Measurements from ENCODE around the gene OSBPL2. TPM values are rescaled to one million over a fixed set of nuclear protein-coding genes. Genes with fewer than 3 reads are reported as not detected.

Gene OSBPL2
- total and polyA plus RNA-seq, 7 donors, result 27.0 to 36.8 (median 31.7) TPM

DNA sequence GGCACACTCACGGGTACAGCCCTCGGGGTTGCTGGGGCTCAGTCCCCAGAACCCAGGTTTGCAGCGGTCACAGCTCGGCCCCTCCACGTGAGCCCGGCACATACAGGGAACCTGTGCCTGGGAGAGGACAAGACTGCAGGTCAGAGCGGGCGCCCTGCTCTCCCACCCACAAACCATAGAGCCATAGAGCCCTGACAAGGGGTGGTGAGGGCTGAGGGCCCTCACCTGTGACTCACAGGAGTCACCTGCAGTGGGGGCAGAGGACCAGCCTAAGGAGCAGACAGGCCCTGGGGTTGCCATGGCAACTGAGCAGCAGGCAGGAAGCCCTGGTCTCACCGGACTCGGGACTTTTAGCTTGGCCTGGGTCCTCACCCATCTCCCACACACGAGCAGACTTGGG, 98.0 kb downstream of the OSBPL2 start:
- Histone ChIP-seq H3K4me1 (no peaks in the 10 kb centered on the region), H3K36me3 (peaks cover 55 to 99% (median 76%) of the 10 kb centered on the region in 4 donors), H3K4me3 (no peak overlapping the region), H3K9me3 (no peaks in the 10 kb centered on the region), H3K27ac (peak overlapping the region in 1 of 4 donors; percentile 41), H3K27me3 (no peaks in the 10 kb centered on the region)
- TF ChIP-seq, protein P1, sequence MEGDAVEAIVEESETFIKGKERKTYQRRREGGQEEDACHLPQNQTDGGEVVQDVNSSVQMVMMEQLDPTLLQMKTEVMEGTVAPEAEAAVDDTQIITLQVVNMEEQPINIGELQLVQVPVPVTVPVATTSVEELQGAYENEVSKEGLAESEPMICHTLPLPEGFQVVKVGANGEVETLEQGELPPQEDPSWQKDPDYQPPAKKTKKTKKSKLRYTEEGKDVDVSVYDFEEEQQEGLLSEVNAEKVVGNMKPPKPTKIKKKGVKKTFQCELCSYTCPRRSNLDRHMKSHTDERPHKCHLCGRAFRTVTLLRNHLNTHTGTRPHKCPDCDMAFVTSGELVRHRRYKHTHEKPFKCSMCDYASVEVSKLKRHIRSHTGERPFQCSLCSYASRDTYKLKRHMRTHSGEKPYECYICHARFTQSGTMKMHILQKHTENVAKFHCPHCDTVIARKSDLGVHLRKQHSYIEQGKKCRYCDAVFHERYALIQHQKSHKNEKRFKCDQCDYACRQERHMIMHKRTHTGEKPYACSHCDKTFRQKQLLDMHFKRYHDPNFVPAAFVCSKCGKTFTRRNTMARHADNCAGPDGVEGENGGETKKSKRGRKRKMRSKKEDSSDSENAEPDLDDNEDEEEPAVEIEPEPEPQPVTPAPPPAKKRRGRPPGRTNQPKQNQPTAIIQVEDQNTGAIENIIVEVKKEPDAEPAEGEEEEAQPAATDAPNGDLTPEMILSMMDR (IDR thresholded peaks at IDR 0.05), result no peak
- TF ChIP-seq POLR2A (IDR thresholded peaks at IDR 0.05) (no peak), POLR2AphosphoS5 (IDR thresholded peaks at IDR 0.05) (no peak), EP300 (IDR thresholded peaks at IDR 0.05) (no peak)
- intact Hi-C loops (cut with DNase I), result no loop called here
- no peak for DNase-seq
- 84 to 85% methylated on average over 11 of the region's 11 CpGs for WGBS, 2 donors

DNA sequence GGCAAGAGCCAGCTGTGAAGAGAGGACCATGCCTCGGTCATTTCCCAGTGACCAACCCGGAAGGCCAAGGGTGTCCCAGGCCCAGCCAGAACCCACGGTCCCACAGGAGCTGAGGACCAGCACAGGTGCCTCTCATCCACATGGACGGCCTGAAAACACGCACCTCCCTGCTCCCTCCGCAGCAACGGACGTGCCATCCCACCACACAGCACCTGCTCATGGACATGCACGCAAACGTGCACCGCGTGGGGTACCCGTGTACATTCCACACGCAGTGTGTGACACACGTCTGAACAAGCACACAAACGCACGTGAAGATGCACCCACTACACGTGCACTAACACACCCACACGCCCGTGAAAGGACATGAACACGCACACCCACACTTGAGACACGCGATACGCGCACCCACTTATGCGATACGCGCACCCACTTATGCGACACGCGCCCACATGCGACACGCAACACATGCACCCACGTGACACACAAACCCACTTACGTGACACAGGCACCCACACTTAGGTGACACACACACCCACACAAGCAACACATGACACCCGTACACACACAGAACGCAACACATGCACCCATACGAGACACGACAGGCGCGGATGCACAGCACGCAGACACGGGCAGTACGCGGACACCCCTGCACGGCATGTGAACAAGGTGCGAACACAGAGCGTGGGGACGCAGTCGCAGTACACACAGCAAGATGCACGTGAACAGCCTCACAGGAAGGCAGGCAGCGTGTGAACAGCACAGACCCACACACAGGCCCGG, 98.6 kb downstream of the OSBPL2 start:
- 92 to 93% methylated on average over 53 of the region's 53 CpGs for WGBS, 2 donors
- DNase-seq, result no peak
- TF ChIP-seq POLR2AphosphoS5 (IDR thresholded peaks at IDR 0.05) (no peak), EP300 (IDR thresholded peaks at IDR 0.05) (no peak), POLR2A (IDR thresholded peaks at IDR 0.05) (no peak)
- TF ChIP-seq, protein P1 (IDR thresholded peaks at IDR 0.05), result no peak
- Histone ChIP-seq H3K27me3 (no peaks in the 10 kb centered on the region), H3K4me1 (no peaks in the 10 kb centered on the region), H3K9me3 (no peaks in the 10 kb centered on the region), H3K4me3 (no peak overlapping the region), H3K27ac (peak overlapping the region in 3 of 4 donors; percentile 13 to 48 (median 41)), H3K36me3 (peaks cover 51 to 99% (median 70%) of the 10 kb centered on the region in 4 donors)
- intact Hi-C loops (cut with DNase I), result no loop called here

DNA sequence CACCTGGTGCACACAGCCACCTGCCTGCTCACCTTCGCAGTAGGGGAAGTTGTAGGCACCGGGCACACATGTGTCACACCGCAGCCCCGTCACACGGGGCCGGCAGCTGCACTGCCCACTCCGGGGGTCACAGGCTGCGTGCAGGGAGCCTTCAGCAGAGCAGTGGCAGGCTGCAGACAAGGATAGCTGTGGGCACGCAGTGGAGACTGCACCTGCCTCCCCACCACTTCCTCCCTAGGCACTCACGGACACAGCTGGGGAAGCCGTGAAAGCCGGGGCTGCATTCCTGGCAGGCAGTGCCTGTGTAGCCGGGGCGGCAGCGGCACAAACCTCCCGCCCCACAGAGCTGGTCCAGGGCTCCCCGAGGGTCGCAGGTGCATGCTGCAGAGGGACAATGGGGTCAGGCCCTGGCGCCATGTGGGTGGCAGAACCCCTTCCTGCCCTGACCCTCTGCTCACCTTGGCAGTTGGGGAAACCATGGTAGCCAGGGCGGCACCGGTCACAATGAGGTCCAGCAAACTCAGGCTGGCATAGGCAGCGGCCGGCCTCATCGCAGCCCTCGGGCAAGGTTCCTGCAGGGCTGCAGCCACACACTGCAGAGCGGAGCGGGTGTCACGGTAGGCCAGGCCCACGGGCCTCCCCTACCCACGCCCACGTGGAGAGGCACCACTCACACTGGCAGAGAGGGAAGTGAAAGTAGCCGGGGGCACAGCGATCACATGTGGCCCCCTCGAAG, 99.4 kb downstream of the OSBPL2 start:
- TF ChIP-seq POLR2AphosphoS5 (IDR thresholded peaks at IDR 0.05), result no peak
- TF ChIP-seq, protein P1 (IDR thresholded peaks at IDR 0.05), result no peak
- no peak for TF ChIP-seq POLR2A (IDR thresholded peaks at IDR 0.05)
- TF ChIP-seq EP300 (IDR thresholded peaks at IDR 0.05), result no peak
- H3K4me1 ChIP-seq, result no peaks in the 10 kb centered on the region
- peaks cover 51 to 99% (median 62%) of the 10 kb centered on the region in 4 donors for H3K36me3 ChIP-seq
- H3K27ac ChIP-seq, result peak overlapping the region in 3 of 4 donors; percentile 13 to 48 (median 27)
- DNase-seq, result no peak
- intact Hi-C loops (cut with DNase I), result no loop called here
- WGBS, 2 donors, result 71 to 81% methylated on average over 34 of the region's 34 CpGs
- H3K4me3 ChIP-seq, result no peak overlapping the region
- H3K9me3 ChIP-seq, result no peaks in the 10 kb centered on the region
- H3K27me3 ChIP-seq, result no peaks in the 10 kb centered on the region

DNA sequence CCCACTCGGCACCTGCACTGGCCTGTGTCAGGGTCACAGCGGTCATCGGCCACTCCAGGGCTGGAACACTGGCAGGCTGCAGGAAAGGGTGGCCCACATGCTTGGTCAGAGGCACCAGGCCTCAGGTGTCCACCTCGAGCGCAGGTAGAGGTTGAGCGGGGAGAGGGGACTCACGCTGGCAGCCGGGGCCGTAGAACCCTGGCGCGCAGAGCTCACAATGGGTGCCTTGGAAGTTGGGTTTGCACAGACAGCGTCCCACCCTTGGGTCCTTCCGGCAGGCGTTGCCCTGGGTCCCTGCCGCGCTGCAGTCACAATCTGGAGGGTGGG, 99.9 kb downstream of the OSBPL2 start:
- no peaks in the 10 kb centered on the region for H3K27me3 ChIP-seq
- WGBS, 2 donors, result 92 to 94% methylated on average over 16 of the region's 16 CpGs

More for the DNA sequence above, 99.9 kb downstream of the OSBPL2 start:
- H3K4me1 ChIP-seq, result peaks cover 0 to 5% (median 0%) of the 10 kb centered on the region in 4 donors
- no peaks in the 10 kb centered on the region for H3K9me3 ChIP-seq
- peak overlapping the region in 2 of 4 donors; percentile 17 to 27 for H3K27ac ChIP-seq
- intact Hi-C loops (cut with DNase I), result no loop called here
- no peak for TF ChIP-seq EP300 (IDR thresholded peaks at IDR 0.05)
- TF ChIP-seq POLR2A (IDR thresholded peaks at IDR 0.05), result no peak
- TF ChIP-seq, protein P1 (IDR thresholded peaks at IDR 0.05), result no peak
- TF ChIP-seq POLR2AphosphoS5 (IDR thresholded peaks at IDR 0.05), result no peak
- DNase-seq, result no peak
- no peak overlapping the region for H3K4me3 ChIP-seq
- H3K36me3 ChIP-seq, result peaks cover 47 to 99% (median 57%) of the 10 kb centered on the region in 4 donors
